H1 (cell line): ENCODE results near the gene GPR52.

Source experiments
- CEBPB ChIP-seq: IDR thresholded peaks from 2 replicates; pipeline ENCODE4 v1.6.1; 2012; ENCODE audit warnings: low read depth, low read length
- CTCF ChIP-seq, 3 experiments: IDR thresholded peaks; 1 replicate in 2 of 3; 2 replicates in 1 of 3; pipeline versions ENCODE4 v1.5.1 to v1.6.1; 2011; ENCODE audit warnings: low read length in 3 of 3, mild to moderate bottlenecking in 3 of 3, inconsistent platforms in 2 of 3, low read depth in 1 of 3, moderate library complexity in 1 of 3; ENCODE audit not compliant: insufficient read depth in 1 of 3; ENCODE audit errors: control extremely low read depth in 1 of 3
- JUN ChIP-seq: IDR thresholded peaks from 2 replicates; pipeline ENCODE4 v1.6.1; 2011; ENCODE audit warnings: low read depth, mild to moderate bottlenecking, improper control_type of control experiment, low read length
- POLR2A ChIP-seq, 2 experiments: IDR thresholded peaks; 1 replicate in 1 of 2; 2 replicates in 1 of 2; pipeline ENCODE4 v1.6.1; 2011; ENCODE audit warnings: low read depth in 2 of 2, low read length in 2 of 2, mild to moderate bottlenecking in 2 of 2; ENCODE audit errors: control extremely low read depth in 1 of 2
- RAD21 ChIP-seq, 2 experiments: IDR thresholded peaks in 1 of 2; conservative IDR thresholded peaks in 1 of 2; 2 replicates each; pipeline ENCODE4 v1.6.1; 2011; ENCODE audit warnings: low read depth in 2 of 2, low read length in 2 of 2, improper control_type of control experiment in 1 of 2, inconsistent platforms in 1 of 2, mild to moderate bottlenecking in 1 of 2, moderate library complexity in 1 of 2
- SUZ12 ChIP-seq: fragments of 200-600 bp; sonication (generic); IDR thresholded peaks from 2 replicates; pipeline ENCODE4 v1.6.1; 2012; ENCODE audit warnings: mild to moderate bottlenecking, inconsistent platforms, low read length, moderate library complexity, mixed read lengths

DNA sequence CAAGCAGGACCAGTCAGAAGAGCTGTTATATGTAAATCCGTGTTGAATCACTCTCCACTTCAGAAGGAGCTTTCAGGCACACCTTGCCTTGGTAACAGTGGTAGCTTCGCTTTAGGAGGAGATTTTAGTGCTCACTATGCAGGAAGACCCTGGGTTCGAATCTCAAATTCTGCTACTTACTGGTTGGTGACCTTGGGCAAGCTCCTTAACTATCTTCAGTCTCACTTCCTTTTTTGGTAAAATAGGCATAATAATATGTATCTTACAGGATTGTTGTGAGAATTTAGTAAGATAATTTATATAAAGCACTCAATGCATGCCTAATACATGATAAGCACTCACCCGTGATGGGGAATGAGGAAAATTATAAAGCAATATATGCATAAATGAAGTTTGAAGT is 46.7 kb upstream of the GPR52 start:
- TF ChIP-seq RAD21 (IDR thresholded peaks at IDR 0.05 in 1 of 2, conservative IDR thresholded peaks at IDR 0.05 in 1 of 2; ENCODE audit: low read depth in 2 of 2, low read length in 2 of 2) (no peak), CTCF (IDR thresholded peaks at IDR 0.05; ENCODE audit: control extremely low read depth in 1 of 3, insufficient read depth in 1 of 3, low read depth in 1 of 3, low read length in 3 of 3) (no peak), SUZ12 (no peak), JUN (no peak), POLR2A (IDR thresholded peaks at IDR 0.05; ENCODE audit: control extremely low read depth in 1 of 2, low read depth in 2 of 2, low read length in 2 of 2) (no peak), CEBPB (no peak)
